ENCODE measurements around the gene ACER3. TPM values are rescaled to one million over a fixed set of nuclear protein-coding genes. Genes with fewer than 3 reads are reported as not detected.
A peak's percentile ranks its signal among the peaks of the same experiment; 100 is the strongest.

The ACER3 gene
- total and polyA plus RNA-seq, 2 of the 4 experiments (the other 2 are of a cell fraction) = 3.5 to 10.0 TPM

DNA sequence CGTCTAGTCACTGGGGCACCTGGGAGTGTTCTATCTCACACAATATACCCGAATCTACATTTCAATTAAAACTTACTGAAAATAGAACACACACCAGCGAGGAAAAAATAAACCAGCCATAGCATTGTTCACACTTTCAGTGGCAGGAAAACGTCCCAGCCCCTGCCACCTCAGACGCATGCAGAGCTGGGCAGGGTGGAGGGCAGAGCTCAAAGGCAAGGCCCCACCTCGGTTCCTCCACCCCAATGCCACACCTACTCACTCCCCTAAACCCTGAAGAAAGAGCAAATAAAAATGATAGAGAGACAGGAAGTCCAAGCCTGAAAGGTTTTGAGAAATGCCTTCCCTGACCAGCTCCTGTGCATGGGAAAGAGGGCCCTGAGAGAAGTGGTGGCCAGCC is 188.3 kb downstream of the ACER3 start:
- no peak overlapping the region for H2AK5ac ChIP-seq (ENCODE audit: low read depth, low read length)
- H3K9me1 ChIP-seq (ENCODE audit: insufficient read depth, low read length) = no peaks in the 10 kb centered on the region
- H3K4ac ChIP-seq (ENCODE audit: low read depth, low read length) = no peak overlapping the region
- no peak overlapping the region for H4K91ac ChIP-seq (ENCODE audit: insufficient read depth, low read depth, low read length)
- no peak for TF ChIP-seq BHLHE40 (IDR thresholded peaks at IDR 0.05; ENCODE audit: low read depth, low read length)
- TF ChIP-seq CHD1 (IDR thresholded peaks at IDR 0.05; ENCODE audit: low read depth, low read length) = no peak
- no peak for TF ChIP-seq RFX5 (IDR thresholded peaks at IDR 0.05; ENCODE audit: low read depth, low read length)
- no peak for TF ChIP-seq POLR2A (IDR thresholded peaks at IDR 0.05; ENCODE audit: low read depth, low read length)
- TF ChIP-seq MAZ (IDR thresholded peaks at IDR 0.05; ENCODE audit: borderline replicate concordance, low read depth, low read length) = no peak
- TF ChIP-seq, protein P1, sequence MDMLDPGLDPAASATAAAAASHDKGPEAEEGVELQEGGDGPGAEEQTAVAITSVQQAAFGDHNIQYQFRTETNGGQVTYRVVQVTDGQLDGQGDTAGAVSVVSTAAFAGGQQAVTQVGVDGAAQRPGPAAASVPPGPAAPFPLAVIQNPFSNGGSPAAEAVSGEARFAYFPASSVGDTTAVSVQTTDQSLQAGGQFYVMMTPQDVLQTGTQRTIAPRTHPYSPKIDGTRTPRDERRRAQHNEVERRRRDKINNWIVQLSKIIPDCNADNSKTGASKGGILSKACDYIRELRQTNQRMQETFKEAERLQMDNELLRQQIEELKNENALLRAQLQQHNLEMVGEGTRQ (IDR thresholded peaks at IDR 0.05; ENCODE audit: low read depth, low read length) = no peak
- TF ChIP-seq, protein P2, sequence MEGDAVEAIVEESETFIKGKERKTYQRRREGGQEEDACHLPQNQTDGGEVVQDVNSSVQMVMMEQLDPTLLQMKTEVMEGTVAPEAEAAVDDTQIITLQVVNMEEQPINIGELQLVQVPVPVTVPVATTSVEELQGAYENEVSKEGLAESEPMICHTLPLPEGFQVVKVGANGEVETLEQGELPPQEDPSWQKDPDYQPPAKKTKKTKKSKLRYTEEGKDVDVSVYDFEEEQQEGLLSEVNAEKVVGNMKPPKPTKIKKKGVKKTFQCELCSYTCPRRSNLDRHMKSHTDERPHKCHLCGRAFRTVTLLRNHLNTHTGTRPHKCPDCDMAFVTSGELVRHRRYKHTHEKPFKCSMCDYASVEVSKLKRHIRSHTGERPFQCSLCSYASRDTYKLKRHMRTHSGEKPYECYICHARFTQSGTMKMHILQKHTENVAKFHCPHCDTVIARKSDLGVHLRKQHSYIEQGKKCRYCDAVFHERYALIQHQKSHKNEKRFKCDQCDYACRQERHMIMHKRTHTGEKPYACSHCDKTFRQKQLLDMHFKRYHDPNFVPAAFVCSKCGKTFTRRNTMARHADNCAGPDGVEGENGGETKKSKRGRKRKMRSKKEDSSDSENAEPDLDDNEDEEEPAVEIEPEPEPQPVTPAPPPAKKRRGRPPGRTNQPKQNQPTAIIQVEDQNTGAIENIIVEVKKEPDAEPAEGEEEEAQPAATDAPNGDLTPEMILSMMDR (conservative IDR thresholded peaks at IDR 0.05; ENCODE audit: low read depth, low read length) = no peak
- TF ChIP-seq RCOR1 (IDR thresholded peaks at IDR 0.05; ENCODE audit: insufficient replicate concordance, low read length) = no peak
- H2BK20ac ChIP-seq (ENCODE audit: low read depth, low read length) = no peak overlapping the region
- H2AK9ac ChIP-seq (replicated peaks; ENCODE audit: low read depth, low read length, poor library complexity) = no peak overlapping the region
- H2BK15ac ChIP-seq (ENCODE audit: low read depth, low read length) = no peak overlapping the region
- peak overlapping the region; percentile 44 for H2AFZ ChIP-seq (replicated peaks; ENCODE audit: low read length, poor library complexity)
- ATAC-seq (ENCODE audit: low read depth) = no peak
- H3K79me1 ChIP-seq (ENCODE audit: low read depth in 1 of 2, low read length in 2 of 2) = no peaks in the 10 kb centered on the region
- H3K9me3 ChIP-seq (ENCODE audit: control insufficient read depth, insufficient read depth, low read length) = no peaks in the 10 kb centered on the region
- H2BK5ac ChIP-seq (ENCODE audit: low read depth, low read length, poor library complexity, severe bottlenecking) = no peak overlapping the region
- H3K56ac ChIP-seq (ENCODE audit: extremely low read depth, insufficient read depth, low read length) = no peak overlapping the region
- no peak overlapping the region for H3K18ac ChIP-seq (ENCODE audit: low read depth, low read length)
- no peak overlapping the region for H3K23ac ChIP-seq (ENCODE audit: low read depth, low read length)
- no peak overlapping the region for H4K8ac ChIP-seq (ENCODE audit: low read depth in 2 of 2, low read length in 2 of 2)
- dilution Hi-C loops (cut with HindIII; ENCODE audit: low sequenced_read_pairs, unreplicated experiment) = no loop called here
- H3K4me1 ChIP-seq (ENCODE audit: control insufficient read depth, insufficient read depth, low read length) = no peaks in the 10 kb centered on the region
- no peak overlapping the region for H4K5ac ChIP-seq (ENCODE audit: low read depth, low read length)
- no peaks in the 10 kb centered on the region for H3K36me3 ChIP-seq (ENCODE audit: control insufficient read depth, insufficient read depth, low read length)
- intact Hi-C loops (cut with micrococcal nuclease) = loop anchor here (10.0 kb wide), 2 partner anchors 496 to 566 kb away; no protein-coding TSS in a partner anchor
- no peak overlapping the region for H3K9ac ChIP-seq (ENCODE audit: low read depth, low read length)
- no peak overlapping the region for H3K14ac ChIP-seq (replicated peaks; ENCODE audit: low read depth, low read length)
- no peak for DNase-seq
- H3K4me2 ChIP-seq (ENCODE audit: low read depth, low read length) = no peak overlapping the region
- no peak overlapping the region for H3K27ac ChIP-seq (ENCODE audit: insufficient read depth, low read length)
- CTCF ChIA-PET = no interaction called here
- POLR2A ChIA-PET (ENCODE audit: unreplicated experiment) = no interaction called here
- WGBS, 2 experiments (ENCODE audit: extremely low coverage in 2 of 2, insufficient read length in 1 of 2) = no CpG with 5 or more reads among the region's 6 CpGs
- no TSS peak for BruUV-seq (replicated peaks)
- H3K4me3 ChIP-seq (ENCODE audit: insufficient read depth, low read depth, low read length) = no peak overlapping the region
- H4K20me1 ChIP-seq (ENCODE audit: insufficient read depth, low read length) = no peaks in the 10 kb centered on the region
- peaks cover 20% of the 10 kb centered on the region for H3K27me3 ChIP-seq (ENCODE audit: control insufficient read depth, insufficient read depth, low read length)
- no peak overlapping the region for H2BK120ac ChIP-seq (ENCODE audit: low read depth, low read length)
- in situ Hi-C loops (cut with MboI; ENCODE audit: low sequenced_read_pairs) = loop anchor here (5.0 to 25.0 kb wide), 3 partner anchors 43 to 312 kb away; no protein-coding TSS in a partner anchor
